GM06990 (cell line): ENCODE results near the gene ZNF157.

ENCODE experiments used
- DNase-seq: peaks from one replicate; pipeline ENCODE4 v3.0.0-alpha.2; 2011; ENCODE audit not compliant: insufficient read length; ENCODE audit errors: extremely low read depth
- H3K27me3 ChIP-seq: replicated peaks from 2 replicates; pipeline ENCODE4 v1.6.0; 2011; ENCODE audit warnings: low read length; ENCODE audit not compliant: control insufficient read depth, insufficient read depth
- H3K36me3 ChIP-seq: 2 replicates; pipeline ENCODE4 v1.5.1; 2011; ENCODE audit warnings: low read length; ENCODE audit not compliant: control insufficient read depth, insufficient read depth
- H3K4me3 ChIP-seq: replicated peaks from 2 replicates; pipeline ENCODE4 v1.5.1; 2011; ENCODE audit warnings: low read depth, mild to moderate bottlenecking, control low read depth, low read length
- TF ChIP-seq, protein P1 (sequence below): IDR thresholded peaks from 2 replicates; pipeline ENCODE4 v1.5.1; 2011; ENCODE audit warnings: low read length, control low read depth, mild to moderate bottlenecking, inconsistent platforms; ENCODE audit not compliant: insufficient read depth, poor library complexity, severe bottlenecking

Gene ZNF157

DNA sequence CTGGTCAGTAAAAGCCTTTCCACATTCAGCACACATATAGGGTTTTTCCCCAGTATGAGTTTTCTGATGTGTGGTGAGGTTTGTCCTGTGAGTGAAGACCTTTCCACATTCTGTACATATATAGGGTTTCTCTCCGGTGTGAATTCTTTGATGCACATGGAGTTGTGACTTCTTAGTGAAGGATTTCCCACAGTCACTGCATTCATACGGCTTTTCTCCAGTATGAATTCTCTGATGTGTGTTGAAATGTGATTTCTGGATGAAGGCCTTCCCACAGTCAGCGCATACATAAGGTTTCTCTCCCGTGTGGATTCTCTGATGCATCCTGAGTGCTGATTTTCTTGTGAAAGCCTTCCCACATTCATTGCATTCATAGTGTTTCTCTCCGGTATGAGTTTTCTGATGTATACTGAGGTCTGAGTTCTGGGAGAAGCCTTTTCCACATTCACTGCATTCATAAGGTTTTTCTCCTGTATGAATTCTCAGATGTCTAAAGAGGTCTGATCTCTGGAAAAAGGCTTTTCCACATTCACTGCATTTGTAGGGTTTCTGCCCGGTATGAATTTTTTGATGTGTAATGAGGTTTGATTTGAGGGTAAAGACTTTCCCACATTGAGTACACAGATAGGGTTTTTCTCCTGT, 77.9 kb downstream of the ZNF157 start:
- TF ChIP-seq, protein P1, sequence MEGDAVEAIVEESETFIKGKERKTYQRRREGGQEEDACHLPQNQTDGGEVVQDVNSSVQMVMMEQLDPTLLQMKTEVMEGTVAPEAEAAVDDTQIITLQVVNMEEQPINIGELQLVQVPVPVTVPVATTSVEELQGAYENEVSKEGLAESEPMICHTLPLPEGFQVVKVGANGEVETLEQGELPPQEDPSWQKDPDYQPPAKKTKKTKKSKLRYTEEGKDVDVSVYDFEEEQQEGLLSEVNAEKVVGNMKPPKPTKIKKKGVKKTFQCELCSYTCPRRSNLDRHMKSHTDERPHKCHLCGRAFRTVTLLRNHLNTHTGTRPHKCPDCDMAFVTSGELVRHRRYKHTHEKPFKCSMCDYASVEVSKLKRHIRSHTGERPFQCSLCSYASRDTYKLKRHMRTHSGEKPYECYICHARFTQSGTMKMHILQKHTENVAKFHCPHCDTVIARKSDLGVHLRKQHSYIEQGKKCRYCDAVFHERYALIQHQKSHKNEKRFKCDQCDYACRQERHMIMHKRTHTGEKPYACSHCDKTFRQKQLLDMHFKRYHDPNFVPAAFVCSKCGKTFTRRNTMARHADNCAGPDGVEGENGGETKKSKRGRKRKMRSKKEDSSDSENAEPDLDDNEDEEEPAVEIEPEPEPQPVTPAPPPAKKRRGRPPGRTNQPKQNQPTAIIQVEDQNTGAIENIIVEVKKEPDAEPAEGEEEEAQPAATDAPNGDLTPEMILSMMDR = no peak
- no peak for DNase-seq

DNA sequence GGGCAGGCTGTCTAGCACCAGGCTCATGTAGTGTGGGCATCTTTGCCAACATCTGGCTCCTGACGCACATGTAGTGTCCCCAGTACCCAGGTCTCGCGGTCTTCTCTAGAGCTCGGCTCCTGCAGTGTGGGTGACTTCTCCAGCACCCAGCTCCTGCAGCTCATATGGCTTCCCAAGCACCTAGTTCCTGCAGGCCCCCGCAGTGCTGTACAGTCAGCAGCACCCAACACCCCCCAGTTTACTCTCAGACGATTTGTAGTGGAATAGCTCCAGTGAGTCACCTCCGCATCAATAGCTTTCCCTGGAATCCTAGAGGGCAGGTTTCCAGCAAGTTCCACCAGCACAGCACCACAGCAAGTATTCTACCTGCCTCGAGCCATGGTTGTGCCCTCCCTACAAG, 81.7 kb downstream of the ZNF157 start:
- TF ChIP-seq, protein P1 = no peak
- Histone ChIP-seq H3K4me3 (no peak overlapping the region), H3K27me3 (no peaks in the 10 kb centered on the region), H3K36me3 (peaks cover 2% of the 10 kb centered on the region)
- DNase-seq = no peak

More for the DNA sequence above, 77.9 kb downstream of the ZNF157 start:
- Histone ChIP-seq H3K4me3 (no peak overlapping the region), H3K27me3 (no peaks in the 10 kb centered on the region), H3K36me3 (peaks cover 2% of the 10 kb centered on the region)

DNA sequence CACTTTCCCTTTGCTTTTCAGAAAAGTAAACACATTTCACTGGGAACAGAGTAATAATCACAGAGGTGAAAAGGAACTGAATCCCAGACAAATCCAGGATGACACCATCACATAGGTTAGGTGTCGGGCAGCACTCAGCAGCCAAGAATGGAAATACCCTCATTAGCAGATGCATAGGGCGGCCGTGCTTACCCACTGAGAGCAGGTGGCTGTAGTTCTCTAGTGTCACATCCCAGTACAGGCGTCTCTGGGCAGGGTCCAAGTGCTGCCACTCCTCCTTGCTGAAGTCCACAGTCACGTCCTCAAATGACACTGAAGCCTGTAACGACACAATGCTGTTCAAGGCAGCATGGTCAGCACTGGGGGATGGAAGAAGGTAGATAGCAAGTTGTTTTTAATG, 85.7 kb downstream of the ZNF157 start:
- TF ChIP-seq, protein P1 = no peak
- Histone ChIP-seq H3K4me3 (no peak overlapping the region), H3K36me3 (peaks cover 2% of the 10 kb centered on the region), H3K27me3 (no peaks in the 10 kb centered on the region)
- DNase-seq = no peak

DNA sequence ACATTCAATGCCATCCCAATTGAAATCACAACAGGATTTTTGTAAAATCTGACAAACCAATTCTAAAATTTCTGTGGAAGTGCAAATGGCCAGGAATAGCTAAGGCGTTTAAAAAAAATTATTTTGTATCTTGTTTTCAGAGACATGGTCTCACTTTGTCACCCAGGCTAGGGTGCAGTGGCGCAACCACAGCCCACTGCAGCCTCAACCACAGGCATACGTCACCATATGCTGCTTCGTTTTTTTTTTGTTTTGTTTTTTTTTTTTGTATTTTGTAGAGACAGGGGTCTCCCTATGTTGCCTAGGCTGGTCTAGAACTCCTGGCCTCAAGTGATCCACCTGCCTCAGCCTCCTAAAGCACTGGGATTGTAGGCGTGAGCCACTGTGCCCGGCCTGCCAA, 88.2 kb downstream of the ZNF157 start:
- TF ChIP-seq, protein P1 = no peak
- Histone ChIP-seq H3K4me3 (no peak overlapping the region), H3K36me3 (no peaks in the 10 kb centered on the region; the same call in none of the 2 replicates), H3K27me3 (no peaks in the 10 kb centered on the region)
- no peak for DNase-seq

DNA sequence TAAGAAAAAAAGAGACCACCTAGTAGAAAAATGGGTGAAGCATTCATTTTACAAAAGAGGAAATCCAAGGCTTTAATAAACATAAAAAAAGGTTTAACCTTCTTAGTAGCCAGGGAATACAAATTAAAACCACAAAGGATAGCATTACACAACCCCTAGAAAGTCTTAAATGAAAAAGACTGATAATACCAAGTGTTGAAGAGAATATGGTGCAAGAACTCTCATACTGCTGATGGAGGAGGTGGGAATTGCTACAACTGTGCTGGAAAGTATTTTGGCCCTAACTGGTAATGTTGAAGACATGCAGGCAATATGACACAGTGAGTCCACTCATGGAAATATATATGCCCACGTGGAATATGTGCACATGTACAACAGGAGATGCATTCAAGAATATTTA, 90.2 kb downstream of the ZNF157 start:
- no peak for DNase-seq
- Histone ChIP-seq H3K27me3 (no peaks in the 10 kb centered on the region), H3K4me3 (no peak overlapping the region), H3K36me3 (no peaks in the 10 kb centered on the region; the same call in none of the 2 replicates)
- TF ChIP-seq, protein P1 = no peak
